ENCODE measurements around the gene ENTPD6.
"Not testable (repeated sequence)": the region's sequence is repeated elsewhere in the genome, so short reads cannot be mapped to it uniquely, and the experiment has no call there.

Gene ENTPD6

DNA sequence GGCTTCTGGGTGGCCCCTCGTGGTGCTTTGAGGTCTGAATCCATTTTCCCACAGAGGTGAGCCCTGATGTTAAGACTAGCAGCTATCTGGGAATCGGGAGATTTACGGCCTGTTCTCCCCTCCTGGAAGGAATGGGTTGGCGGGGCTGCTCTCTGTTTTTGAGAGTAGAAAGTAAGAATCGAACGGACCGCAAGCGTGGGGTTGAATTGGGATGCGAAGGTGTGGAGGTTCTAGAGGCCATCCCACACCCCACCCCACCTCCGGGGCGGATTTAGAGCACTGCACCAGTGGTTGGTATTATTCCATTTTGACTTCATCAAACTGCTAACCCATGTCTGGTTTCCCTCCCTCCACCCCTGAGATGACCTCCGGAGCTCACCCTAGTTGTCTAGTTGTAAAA, 63.8 kb downstream of the ENTPD6 start:
- no peak for DNase-seq

DNA sequence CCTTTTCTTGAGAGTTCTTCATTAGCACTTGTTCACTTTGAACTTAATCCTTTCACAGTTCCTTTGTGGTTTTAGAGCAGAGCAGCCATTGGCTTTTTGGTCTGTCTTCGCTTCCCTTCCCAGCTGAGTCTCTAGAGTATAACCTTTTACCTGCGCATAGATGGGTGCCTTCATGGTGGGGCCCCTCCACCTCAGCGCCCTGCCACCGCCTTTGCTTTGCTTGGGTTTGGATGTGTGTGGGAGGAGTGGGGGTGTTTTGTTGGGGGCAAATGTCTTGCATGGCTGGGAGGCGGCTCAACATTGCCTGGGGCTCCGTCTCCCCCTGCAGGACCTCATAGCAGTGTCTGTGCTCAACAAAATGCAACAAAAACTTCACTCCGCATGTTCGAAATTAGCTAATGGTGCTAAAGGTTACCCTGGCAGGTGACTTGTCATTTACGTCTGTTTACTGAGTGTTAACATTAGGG, 64.3 kb downstream of the ENTPD6 start:
- no peak for DNase-seq

DNA sequence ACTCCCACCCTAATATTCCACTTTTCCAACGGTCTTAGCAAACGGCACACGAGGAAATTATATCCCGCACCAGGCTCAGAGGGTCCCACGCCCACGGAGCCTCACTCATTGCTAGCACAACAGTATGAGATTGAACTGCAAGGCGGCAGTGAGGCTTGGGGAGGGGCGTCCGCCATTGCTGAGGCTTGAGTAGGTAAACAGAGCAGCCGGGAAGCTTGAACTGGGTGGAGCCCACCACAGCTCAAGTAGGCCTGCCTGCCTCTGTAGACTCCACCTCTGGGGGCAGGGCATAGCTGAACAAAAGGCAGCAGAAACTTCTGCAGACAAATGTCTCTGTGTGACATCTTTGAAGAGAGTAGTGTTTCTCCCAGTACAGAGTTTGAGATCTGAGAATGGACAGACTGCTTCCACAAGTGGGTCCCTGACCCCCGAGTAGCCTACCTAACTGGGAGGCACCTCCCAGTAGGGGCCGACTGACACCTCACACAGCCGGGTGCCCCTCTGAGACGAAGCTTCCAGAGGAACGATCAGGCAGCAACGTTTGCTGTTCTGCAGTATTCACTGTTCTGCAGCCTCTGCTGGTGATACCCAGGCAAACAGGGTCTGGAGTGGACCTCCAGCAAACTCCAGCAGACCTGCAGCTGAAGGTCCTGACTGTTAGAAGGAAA, 65.4 kb downstream of the ENTPD6 start:
- not testable (repeated sequence) for DNase-seq

DNA sequence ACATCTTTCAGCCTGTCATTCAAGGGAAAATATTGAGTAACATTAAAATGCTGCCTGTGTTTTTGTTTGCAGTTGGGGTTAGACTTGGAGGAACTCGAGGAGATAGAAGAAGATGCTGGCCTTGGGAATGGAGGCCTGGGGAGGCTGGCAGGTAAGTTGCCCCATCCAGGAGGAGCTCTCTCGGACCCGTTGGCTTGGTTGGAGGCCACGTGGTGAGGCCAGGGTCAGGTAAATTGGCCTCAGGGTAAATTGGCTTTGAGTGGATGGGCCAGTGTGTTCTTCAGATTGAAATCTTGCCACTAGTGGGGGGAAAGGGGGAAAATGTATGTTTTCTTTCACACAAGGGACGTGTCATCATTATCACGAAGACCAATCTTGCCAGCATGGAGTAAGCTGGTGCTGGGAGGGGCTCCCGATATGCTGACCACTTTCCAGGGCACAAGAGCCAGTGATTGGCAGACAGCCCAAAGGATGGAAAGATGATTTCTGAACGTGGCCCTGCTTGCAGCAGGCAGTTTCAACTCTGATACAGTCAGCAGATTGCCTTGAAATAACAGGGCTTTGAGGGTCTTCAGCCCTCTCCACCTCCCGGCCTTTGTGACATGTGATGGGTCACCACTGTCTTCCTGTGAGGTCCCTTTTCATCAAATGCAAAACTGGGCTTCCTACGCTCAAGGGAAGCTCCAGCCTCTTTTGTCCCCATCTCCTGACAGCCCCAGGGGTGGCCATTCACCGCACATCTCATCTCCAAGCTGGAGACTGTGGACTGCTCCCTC, 73.7 kb downstream of the ENTPD6 start:
- DNase-seq = no peak

DNA sequence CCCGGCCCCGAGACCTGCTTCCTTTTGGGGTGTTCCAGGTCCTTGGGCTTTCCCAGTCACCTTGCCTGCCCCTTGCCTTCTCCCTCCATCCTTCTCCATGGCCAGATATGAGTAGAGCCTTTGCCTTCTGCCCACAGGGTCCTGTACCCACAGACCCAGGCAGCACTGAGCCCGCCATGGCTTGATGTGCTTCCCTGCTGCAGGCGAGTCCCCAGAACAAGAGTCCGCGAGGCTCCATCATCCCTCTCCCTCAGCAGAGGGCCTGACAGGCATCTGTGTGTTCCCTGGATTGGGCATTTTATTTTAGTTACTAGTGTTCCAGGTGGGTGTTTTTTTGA, 74.3 kb downstream of the ENTPD6 start:
- no peak for DNase-seq

DNA sequence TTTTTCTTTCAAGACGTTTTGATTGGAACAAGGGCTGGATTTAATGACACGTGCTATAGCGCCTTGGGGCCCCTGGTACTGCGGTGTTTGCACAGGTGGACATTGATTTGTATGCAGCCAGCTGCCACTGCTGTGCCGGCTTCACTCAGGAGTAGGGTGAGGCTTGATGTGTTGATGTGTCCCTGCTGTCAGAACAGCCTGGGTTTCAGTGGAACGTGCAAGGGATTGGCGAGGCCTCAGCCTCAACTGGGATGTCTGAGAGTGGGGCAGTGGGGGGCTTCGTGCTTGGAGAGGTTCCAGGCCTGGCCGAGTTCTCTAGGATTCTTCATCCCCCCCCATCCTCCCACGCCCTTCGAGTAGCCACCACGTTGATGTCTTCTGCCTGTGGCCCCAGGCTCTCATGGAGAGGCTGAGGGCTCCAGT, 75.3 kb downstream of the ENTPD6 start:
- DNase-seq = no peak

DNA sequence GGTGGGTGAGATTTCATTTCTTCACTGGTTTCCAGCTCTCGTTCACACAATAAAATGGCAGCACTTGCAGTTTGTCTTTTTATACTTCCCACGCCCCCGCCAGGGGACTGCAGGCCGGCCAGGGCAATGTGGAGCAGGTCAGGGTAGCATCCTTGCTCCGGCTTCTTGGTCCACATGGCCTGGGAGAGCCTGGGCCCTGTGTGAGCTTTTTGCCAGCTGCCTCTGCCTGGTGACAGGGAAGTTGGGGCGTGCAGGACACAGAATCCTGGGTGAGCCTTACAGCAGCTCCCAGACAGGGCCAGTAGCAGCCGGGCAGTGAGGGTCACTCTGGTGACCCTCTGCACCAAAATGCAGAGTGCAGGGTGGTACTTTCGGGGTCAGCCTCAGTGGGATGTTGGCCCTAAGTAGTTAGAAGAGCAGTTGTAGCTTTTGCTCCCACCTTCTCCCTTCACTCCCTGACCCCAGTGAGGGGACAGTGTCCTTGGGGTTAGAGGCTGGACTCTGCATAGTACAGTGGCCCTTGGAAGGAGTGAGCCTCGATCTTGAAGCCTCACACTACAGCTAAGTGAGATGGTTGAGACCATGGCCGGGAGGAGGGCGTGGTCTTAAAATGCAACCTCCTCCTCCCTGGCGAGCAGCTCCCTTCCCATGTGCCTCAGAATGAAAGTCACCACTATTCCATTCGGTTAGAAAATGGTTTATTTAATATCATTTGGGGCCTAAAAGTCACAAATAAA, 76.1 kb downstream of the ENTPD6 start:
- no peak for DNase-seq

DNA sequence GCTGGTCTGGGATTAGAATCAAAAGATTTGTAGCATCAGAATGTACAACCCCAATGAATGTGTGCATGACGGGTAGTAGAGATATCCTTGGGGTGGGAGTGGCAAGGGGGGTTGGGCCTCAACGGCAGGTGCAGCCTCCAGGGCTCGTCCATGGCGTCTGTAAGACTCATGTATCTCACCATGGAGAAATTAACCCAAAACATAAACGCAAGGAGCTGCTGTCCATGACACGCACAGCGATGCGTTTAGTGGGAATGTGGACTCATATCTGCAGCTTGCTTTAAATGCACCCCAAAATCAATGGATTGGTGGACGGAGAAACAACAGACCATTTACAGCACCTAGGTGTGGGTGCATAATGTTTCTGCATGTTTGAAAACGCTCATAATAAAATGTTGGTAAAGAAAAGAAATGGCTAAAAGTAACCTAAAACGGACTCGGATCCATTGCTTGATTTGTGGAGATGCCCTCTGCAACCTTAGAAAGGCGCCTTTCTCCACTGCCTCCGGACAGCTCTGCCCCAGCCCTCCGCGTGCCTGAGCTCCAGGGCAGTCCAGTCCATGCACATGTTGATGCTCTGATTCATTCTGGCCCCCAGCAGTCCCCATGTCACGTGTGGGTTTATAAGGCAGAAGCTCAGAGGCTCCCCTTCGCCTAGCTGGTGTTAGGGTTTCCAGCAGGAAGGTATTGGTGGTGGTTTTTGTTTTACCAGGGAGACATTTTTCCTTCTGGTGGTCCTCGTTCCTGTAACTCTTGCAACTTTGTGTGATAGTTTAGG, 76.9 kb downstream of the ENTPD6 start:
- no peak for DNase-seq

DNA sequence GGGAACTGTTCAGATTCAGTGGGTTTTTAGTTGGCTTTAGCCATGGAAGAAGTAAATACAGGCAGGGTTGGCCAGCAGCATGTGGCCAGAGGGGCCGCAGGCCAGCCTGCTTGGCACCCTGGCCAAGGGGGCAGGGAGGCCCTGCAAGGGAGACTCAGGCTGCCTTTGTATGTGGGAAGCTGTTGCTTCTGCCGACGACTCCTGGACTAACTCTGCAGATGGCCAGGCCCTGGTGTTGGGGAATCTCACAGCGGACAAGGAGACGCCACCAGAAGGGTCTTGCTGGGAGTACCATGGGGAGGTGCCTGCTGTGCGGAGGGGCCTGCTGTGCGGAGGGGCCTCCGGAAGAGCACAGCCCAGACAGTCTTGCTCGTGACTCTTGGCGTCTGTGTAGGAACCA, 77.5 kb downstream of the ENTPD6 start:
- DNase-seq = no peak

DNA sequence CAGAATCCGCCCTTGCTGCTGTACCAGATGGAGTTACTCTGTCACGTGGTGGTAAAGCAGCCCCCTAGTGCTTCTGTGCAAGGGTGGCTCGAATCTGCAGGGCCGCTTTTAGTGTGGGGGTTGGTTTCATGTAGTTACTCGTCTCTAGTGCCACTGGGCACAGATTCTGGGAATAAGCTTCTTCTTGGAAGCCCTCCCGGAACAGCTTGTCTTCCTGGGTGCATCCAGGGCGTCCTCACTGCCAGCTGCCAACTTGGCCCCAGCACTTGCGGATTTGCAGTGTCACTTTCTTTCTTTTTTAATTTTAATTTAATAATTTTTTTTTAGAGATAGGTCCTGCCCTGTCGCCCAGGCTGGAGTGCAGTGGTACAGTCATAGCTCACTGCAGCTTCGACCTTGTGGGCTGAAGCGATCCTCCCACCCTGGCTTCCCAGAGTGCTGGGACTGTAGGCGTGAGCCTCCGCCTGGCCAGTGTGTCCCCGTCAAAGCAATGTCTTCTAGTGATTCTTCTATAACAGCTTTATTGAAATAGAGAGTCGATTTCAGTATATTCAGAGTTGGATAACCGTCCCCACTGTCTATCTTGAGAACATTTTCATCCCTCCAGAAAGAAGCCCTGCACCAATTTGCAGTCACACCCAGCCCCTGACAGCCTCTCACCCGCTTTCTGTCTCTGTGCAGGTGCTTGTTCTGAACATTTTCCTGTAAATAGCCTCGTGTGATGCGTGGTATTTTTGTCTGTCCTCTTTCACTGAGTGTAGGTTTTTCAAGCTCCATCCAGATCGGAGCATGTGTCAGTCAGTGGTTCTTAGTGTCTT, 78.2 kb downstream of the ENTPD6 start:
- DNase-seq = no peak

DNA sequence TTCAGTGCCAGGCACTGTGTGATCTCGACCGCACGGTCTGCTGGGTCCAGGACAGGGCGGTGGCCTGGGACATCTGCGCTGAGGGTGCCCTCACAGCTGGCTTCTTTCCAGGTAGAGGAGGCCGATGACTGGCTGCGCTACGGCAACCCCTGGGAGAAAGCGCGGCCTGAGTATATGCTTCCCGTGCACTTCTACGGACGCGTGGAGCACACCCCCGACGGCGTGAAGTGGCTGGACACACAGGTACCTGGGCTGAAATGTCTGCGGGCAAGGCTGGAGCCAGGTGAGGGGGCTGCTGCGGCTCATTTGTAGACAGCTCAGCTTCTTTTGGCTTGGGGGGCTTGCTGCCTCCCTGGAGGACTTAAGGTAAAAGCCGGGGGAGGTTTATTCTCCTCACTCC, 79.0 kb downstream of the ENTPD6 start:
- DNase-seq = no peak

DNA sequence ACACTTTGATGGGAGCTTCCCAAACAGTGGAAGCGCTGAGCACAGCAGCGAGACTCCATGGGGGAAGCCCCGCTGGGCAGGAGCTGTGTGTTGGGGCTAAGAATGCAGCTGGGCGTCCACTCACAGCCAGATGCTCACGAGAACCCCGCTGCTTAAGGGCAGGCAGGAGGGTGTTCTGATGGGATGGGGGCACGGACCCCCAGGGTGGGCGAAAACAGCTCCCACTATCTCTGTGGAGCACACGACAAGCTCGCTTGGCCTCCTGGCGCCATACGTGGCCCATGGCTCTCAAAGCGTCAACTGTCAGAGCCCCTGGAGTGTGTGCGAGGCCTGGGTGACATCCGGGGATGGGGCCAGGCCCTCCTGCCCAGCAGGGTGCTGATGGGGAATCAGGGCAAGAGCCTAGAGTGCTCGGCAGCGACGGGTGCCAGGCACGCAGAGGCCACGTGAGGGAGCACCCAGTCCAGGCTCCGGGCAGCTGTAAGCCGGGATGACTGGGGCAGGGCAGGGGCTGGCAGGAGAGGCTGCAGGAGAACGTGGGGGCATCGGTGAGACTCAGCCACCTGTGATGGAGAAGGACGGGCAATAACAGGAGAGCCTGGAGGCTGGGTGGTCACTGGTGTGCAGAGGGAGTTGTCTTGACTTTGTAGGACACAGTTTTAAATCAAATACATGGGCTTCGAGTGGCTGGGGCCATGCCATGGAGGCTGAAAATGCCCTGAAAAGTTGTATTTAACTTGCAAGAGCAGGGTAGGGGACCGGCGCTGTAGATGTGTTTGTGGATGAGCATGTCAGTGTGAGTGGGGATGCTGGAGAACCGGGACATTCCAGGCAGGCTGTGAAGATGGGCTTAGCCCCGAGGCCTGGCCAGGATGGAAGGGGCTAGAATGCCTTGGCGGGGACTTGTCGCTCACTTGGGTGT, 79.6 kb downstream of the ENTPD6 start:
- no peak for DNase-seq

DNA sequence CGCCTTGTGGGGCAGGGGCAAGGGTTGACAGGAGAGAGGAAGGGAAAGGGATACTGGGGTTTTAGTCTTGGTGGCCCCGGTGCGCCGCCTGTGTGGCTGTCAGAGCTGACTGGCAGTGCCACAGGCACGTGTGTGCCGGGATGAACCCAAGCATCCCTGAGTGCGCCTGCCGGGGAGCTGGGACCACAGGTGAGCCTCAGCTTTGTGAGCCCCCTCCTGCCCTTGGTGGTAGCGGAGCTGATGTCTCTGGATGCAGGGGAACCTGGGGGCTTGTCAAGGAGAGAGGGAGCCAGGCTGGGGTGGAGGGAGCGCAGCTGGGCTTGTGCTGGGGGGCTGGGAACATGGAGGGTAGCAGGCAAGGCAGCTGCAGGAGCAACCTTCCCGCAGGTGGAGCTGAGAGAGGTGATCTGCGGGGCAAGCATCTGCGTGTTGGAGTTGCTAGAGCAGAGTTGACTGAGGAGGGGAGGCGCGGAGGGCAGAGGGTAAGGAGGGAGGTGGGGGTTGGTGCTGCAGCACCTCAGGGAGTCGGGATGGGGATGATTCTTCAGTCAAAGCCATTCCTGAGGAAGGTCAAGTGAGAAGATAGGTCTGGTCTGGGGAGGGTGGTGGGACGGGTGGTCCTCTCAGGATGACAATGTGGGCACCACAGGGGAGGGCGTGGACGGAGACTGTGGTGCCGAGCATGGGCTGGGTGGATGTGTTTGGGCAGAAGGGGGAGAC, 80.5 kb downstream of the ENTPD6 start:
- no peak for DNase-seq

All from NCI-H2227 treated with DMSO at 0.1 percent for 48 hours (cell line).